Activated T-cell treated with anti-CD3 and anti-CD28 coated beads for 4 hours (primary cell): ENCODE measurements around the gene SGCD.

Source experiments
- DNase-seq: peaks from one replicate; pipeline ENCODE4 v3.0.0-alpha.2; 2020

The SGCD gene

DNA sequence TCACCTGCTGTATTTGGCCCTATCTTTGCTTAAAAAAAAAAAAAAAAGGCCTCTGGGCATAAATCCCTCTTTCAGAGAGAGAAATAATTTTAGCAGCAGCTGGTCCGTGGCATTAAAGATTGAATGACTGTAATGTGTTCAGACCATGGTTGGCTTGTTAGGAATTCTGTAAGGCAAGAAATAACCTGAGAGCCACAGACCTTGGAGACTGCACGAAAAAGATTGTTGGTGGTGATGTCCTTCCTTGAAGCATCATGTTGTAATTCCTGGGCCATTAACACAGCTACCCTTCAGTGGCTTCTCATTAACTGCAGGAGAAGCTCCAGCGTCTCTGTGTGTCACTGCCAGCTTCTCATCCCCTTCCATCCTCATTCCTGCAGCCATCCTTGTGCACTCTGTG is 79.0 kb downstream of the SGCD start:
- DNase-seq, result no peak

DNA sequence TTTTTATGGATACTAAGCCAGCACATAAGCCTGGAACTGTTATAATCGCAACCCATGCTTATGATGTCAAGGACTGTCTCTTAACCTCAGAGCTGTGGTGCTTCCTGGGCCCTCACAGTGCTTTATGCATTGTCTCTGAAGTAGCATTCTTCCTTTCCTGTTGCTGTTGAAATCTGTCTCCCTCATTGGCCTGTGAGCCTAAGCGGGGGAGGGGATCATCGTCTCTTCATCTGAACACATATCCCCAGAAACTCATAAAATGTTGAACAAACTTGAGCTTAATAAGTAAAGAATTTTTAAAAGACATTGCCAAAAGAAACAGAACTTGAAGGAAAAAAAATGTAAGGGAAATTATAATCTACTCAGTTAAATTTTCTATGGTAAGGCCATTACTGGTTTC is 80.3 kb downstream of the SGCD start:
- DNase-seq, result no peak

- DNase-seq, result no peak
Measured at GRCh38 chr5:156409834-156410233, 82.9 kb downstream of the SGCD start.

GRCh38 chr5:156411185-156411613 is 84.2 kb downstream of the SGCD start:
- no peak for DNase-seq

- DNase-seq, result no peak
Measured at GRCh38 chr5:156411957-156412356, 85.0 kb downstream of the SGCD start.

GRCh38 chr5:156414391-156414790 is 87.4 kb downstream of the SGCD start:
- no peak for DNase-seq

DNA sequence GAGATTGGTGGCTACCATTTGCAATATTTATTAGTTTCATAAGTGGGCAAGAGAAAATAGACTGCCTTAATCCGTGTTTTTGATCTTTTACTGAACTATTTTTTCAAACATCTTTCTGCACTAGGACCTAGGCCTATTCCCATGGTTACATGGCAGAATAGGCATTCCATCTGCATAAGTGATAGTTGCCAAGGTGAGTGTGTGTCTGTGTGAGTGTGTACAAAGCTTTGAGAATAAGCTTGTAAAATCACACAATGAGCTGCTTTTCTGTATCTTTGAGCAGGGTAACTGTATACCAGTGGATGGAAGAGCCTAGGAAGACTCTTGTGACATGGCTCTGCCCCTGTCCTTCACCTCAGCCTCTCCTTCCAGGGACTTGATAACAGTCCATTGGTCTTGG is 92.7 kb downstream of the SGCD start:
- DNase-seq, result no peak

DNA sequence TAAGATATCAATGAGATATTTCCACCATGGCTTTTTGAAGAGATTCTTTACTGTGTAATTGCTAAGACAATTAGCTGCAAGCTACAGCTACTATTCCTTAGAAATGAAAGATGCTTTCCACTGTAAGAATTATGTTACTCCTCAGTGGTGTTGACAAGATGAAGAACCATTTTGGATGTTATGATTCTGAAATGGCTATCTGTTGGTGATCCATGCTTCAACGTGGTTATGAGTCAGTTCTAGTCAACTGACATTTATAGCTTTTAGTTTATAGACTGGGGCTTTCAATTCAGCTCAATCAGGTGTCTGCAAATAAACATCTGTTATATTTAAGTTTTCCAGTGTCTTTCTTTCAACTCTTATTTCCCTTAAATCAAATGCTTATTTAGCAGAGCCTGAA is 93.7 kb downstream of the SGCD start:
- no peak for DNase-seq

GRCh38 chr5:156421798-156422197 is 94.8 kb downstream of the SGCD start:
- no peak for DNase-seq

DNA sequence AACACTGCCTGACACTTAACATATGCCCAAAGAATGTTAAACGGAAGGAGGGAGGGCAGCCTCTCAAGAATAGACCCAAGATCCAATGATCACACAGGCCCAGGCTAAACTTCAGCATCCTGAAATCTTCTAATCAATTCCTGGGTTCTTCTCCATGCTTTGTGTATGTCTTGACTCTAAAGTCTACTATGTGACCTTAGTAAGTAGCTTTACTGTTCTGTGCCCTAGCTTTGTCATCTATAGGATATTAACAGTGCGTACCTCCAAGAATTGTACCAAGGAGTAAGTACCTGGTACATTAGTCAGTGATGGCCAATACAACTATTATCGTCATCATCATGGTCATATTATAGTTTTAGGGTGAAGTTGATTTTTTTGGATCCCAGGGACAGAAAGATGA is 96.6 kb downstream of the SGCD start:
- no peak for DNase-seq

DNA sequence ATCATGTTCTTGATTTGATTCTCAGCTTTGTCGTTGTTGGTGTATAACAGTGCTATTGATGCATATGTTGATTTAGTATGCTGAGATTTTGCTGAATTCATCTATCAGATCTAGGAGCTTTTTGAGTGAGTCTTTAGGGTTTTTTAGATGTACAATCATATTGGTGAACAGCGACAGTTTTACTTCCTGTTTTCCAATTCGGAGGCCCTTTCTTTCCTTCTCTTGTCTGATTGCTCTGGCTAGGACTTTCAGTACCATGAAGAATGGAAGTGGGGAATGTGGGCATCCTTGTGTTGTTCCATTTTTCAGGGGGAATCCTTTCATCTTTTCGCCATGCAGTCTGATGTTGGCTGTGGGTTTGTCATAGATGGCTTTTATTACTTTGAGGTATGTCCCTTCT is 100.4 kb downstream of the SGCD start:
- no peak for DNase-seq

DNA sequence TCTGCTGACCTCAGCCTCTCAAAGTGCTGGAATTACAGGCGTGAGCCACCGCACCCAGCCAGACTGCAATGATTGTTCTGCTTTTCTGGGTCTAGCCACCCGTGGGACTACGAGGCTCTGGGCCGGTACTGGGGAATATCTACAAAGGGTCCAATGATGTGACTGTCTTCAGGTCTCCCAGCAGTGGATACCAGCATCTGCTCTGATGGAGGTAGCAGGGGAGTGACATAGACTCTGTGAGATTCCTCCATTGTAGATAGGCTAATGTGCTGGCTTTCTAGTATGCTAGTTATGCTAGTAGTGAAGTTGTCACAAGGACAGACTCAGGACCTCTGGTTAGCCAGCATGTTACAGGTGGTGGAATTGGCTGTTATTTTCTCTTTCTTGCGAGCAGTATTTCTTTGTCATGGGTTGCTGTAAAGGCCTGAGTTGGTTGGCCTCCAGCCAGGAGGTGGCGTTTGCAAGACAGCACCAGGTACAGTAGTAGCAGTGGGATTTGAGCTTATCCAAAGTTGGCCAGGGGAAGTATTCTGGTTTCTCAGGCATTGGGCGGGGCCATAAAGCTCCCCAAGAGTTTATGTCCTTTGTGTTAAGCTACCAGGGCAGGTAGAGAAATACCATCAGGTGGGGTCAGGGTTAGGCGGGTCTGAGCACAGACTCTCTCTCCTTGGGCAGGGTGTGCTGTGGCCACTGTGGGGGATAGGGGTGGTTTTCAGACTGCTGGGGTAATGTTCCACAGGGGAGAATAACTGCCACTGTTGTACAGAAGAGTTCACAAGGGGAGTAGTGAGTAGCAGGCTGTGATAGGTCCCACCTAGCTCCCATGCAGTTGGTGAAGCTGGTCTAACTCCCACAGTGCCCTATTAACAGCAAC is 105.2 kb downstream of the SGCD start:
- no peak for DNase-seq

DNA sequence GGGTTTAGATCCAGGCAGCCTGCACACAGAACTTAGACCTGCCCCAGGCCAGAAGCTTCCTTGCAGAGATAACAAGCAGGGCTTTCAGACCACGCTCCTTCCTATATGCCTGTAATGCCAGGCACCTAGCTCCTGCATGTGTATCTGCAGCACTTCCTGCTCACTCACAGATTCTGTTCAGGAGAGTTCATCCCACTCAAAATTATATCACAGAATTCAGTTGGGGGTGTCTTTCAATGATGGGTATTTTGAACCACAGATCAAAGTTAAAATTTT is 105.8 kb downstream of the SGCD start:
- DNase-seq, result no peak

GRCh38 chr5:156434471-156434870 is 107.5 kb downstream of the SGCD start:
- DNase-seq, result no peak

GRCh38 chr5:156435101-156435500 is 108.1 kb downstream of the SGCD start:
- no peak for DNase-seq

DNA sequence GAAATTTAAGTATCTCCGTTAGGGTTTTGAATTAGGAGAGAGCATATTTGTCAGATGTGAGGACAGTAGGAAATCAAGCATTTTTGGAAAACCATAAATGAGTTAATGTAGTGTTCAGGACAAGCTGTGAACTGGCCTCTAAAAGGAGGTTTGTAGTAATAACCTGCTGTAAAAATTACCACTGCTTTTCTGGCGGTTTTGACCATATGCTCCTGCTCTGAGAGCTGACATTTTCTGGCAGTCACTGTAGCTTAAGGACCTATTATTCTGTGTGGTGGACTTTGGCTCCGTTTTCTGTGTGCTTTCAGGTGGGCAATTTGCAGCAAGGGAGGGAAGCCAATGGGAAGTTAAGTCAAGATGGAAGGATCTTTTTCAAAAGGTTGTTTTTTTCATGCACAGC is 111.1 kb downstream of the SGCD start:
- no peak for DNase-seq

DNA sequence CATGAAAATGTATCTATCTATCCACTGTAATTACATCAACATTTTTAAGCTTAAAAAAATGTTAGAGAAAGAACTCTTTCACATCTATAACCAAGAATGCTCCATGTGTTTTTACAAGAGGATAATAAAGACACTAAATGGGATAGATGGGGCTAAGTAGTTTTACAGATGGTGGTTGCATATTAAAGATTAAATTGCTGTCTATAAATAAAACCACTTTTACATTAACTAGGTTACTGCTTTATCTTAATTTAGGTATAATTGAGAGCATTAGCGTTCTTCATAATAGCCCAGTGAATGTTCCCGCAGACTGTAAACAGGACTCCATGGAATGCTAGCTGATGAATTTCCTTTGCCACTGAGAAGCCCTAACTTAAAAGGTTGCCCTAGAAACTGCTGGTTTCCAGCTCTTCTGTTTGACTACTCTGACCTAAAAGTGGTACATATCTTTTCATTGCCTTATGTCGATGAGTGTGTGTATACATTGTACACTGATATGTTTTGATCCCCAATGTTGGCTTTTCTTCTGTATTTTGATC is 117.9 kb downstream of the SGCD start:
- no peak for DNase-seq

- DNase-seq, result no peak
Measured at GRCh38 chr5:156446526-156446925, 119.6 kb downstream of the SGCD start.

GRCh38 chr5:156450778-156451177 is 123.8 kb downstream of the SGCD start:
- no peak for DNase-seq

GRCh38 chr5:156451505-156451904 is 124.5 kb downstream of the SGCD start:
- no peak for DNase-seq

- no peak for DNase-seq
Measured at GRCh38 chr5:156456857-156457256, 129.9 kb downstream of the SGCD start.

DNA sequence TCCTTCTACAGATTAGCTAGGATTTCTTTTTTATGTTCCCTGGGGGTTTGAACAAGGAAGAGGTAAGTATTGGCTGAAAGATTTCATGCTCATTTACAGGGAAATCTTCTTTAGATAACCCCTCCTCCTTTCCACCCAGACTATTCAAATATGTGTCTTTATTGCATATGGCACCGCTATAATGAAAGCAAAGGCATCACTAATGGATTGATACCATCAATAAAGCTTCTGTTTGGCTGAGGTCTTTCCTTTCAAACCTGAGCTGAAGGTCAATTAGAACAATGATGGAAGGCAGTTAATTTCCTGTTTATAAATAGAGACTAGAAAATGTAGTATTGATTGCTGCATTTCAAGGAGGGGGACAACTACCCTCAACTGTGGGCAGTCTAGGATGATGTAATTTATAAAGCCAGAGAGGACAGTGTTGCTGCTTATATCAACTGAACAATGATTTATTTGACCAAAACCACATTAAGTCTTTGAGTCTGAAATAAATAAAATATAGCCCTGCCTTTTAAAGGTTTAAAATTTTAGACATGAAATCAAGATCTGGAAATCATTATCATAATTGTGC is 132.9 kb downstream of the SGCD start:
- no peak for DNase-seq

DNA sequence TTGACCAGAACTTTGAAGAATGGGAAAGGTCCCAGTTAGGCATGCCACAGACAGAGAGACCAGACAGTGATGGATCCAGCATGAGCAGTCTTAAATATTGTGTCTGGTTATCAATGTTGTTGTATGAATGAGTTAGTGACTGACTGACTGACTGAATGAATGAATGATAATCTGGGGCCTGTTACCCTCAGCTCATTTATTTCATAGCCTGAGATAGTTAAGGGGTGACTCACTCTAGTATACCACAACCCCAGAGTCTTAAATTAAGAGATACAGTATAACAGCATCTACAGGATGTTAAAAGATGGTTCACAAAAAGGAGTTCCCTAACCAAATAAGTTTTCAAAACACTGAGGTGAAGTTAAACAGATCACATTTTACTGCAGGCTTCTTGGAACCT is 133.5 kb downstream of the SGCD start:
- DNase-seq, result no peak

DNA sequence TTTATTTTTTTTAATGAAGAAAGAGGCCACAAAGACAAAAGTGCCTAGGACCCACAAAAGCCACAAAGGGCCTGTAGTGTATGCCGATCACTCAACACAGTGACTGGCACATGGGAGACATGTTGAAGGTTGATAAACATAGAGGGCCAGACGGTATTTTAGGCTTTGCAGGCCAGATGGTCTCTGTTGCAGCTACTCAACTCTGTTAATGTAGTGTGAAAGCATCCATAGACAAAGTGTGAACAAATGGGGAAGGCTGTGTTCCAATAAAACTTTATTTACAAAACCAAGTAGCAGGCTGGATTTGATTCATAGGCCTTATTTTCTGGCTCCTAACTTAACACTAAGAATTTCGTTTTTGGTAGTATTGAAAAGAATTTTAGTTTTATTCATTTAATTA is 139.9 kb downstream of the SGCD start:
- no peak for DNase-seq

- no peak for DNase-seq
Measured at GRCh38 chr5:156469636-156470035, 142.7 kb downstream of the SGCD start.
